GM21723 (cell line): ENCODE measurements around the gene STMN1.

ENCODE experiments used
- ATAC-seq: cut with Tn5 transposase; IDR thresholded peaks from one replicate; pipeline ENCODE4 v1.9.1; 2021; ENCODE audit warnings: mild to moderate bottlenecking, moderate library complexity; ENCODE audit not compliant: unreplicated experiment

STMN1 gene

GRCh38 chr1:25871704-25872494 is 34.3 kb downstream of the STMN1 start:
- ATAC-seq = no peak

- no peak for ATAC-seq
These were observed 35.0 kb downstream of the STMN1 start for GRCh38 chr1:25871086-25871703.

DNA sequence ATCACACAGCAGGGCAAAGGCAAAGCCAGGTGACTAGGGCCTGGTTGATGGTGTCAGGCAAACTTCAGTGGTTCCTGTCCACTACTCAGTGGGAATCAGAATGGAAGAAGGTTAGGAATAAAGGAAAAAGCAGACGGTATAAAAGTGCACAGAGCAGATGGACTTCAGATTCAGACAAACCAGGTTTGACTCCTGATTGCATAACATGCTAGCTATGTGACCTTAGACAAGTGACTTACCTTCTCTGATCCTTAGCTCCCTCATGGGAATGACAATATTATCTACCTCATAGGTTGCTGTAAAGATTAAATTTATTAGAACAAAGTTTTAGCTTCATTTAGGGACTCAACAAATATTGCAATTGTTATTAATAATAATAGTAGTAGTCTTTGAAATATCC is 35.6 kb downstream of the STMN1 start:
- no peak for ATAC-seq

DNA sequence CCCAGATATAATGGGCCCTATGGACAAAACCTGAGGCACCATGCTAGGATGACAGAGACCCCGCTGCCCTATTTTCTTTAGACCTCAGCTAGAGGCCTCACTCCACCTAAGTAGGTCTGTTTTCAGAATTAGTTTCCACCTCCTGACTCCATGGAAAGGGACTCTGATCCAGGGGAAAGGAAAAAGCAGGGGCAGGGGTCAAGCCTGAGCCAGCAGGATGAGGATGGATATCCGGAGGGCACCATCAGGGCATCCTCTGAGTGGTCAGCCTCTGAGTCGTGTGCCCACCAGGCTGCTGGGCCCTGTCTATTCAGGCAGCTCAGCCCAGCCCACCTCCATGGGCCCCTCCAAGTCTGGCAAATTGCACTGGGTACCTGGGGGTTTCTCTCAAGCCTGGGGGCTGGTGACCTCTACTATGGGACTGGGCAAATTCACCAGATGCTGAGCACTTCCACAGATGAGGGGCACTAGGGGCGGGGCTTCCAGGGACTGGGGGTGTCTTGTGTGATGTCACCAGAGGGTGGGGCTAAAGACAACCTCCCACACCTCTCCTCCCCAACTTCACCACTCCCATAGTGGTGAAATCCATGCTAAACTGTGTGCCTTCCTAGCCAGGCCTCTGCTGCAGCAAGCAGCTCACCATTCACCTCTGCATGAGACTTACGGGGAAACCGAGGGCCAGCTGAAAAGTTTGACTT is 36.2 kb downstream of the STMN1 start:
- no peak for ATAC-seq

DNA sequence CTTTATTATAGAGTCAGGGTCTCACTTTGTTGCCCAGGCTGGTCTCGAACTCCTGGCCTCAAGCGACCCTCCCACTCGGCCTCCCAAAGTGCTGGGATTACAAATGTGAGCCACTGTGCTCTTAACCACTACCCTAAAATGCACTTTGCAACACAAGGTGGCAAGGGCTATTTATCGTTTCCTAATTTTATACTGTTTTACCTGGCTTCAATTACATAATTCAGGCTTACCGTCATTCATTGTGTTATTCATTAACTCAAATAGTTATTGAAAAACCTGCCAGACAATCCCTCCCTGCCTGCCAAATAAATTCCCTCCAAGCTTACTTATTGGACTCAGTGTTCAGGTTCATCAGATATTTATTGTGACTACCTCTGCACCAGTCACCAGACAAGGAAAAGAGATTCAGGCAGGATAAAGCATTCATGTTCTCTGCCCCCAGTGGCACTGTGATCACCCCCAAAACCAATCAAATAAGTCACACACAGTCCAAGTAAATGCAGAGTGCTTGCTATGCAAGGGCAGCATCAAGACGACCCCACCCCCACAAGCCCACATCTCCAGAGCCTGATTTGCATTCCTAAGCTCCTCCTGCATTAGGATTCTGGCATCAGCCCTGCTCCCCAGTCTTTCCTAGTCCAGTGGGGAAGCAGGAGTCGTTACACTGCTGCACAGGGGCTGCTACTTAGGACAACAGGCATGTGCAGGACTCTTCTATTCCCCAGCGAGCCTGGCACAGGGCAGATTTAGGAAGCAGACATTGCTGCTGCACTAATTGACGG is 38.8 kb downstream of the STMN1 start:
- ATAC-seq = no peak

- no peak for ATAC-seq
These were observed 39.9 kb downstream of the STMN1 start for GRCh38 chr1:25866288-25866687.

DNA sequence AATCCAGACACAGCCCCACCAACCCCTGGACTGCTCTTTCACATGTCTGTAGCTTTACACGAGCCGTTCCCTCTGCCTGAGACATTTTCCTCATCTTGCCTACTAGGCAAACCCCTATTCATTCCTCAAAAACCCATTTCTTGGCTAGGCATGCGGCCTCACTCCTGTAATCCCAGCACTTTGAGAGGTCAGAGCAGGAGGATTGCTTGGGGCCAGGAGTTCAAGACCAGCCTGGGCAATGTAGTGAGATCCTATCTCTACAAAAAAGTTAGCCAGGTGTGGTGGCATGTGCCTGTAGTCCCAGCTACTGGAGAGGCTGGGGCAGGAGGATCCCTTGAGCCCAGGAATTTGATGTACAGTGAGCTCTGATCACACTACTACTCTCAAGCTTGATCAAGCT is 41.8 kb downstream of the STMN1 start:
- no peak for ATAC-seq

DNA sequence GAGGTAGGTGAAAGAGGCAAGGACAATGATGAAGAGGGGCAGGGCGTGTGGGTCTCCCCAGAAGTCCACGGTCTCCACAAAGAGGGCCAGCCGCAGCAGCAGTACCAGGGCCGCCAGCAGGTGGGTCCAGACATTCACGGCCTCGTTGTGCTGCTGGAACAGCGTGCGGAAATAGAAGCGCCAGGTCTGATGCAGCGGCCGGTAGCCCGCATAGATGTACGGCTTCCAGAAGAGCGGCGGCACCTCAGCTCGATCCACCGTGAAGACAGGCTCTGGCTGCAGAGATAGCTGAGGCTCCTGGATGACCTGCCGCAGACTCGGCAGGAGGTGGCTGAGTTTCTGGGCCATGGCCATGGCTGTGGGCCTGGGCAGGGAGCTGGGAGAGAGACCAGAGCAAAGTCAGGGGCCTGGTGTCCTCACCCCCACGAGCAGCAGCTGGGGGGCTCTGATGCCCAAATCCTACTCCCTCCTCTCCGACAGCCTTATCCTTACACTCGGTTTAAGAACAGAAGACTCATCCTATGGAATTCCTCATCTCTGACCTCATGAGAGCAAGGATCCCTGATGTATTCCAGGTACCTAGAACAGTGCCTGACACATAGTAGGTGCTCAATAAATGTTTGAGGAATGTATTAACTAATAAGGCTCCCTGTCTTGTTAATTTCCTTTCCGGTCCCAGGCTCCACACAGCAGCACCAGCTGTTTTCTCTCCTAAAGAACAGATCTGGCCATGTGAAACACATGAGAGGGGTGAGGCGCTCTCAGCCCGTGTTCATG is 42.5 kb downstream of the STMN1 start:
- no peak for ATAC-seq

DNA sequence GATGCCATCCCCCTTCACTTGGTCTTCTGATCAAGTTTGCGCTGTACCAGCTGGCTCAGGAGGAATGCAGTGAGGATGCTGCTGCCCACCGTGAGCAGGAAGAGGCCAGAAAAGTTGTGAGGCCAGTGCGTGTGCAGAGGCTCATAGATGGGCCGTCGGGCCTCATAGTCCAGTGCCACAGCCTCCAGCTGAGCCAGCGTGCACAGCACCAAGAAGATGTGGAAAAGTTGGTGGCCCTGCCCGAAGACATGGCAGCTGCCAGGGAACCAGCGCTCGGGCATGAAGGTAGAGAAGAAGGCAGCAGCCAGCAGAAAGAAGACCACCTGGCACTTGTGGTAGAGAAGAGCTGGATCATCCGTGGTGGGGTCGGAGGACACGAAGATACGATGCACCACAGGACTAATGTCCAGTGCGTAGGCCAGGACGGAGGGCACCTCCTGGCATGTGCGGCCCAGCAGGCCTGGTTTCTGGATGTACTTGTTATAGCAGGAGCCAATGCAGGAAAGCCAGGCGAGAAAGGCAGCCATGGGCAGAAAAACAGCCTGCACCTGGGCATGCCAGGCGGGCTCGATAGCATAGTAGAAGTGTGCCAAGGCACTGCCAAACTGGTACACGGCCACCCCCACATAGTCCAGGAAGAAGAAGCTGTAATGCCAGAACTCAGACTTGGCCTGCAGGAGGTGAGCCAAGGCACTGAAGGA is 43.3 kb downstream of the STMN1 start:
- ATAC-seq = no peak

- ATAC-seq = no peak
These were observed 44.6 kb downstream of the STMN1 start for GRCh38 chr1:25861316-25862286.

DNA sequence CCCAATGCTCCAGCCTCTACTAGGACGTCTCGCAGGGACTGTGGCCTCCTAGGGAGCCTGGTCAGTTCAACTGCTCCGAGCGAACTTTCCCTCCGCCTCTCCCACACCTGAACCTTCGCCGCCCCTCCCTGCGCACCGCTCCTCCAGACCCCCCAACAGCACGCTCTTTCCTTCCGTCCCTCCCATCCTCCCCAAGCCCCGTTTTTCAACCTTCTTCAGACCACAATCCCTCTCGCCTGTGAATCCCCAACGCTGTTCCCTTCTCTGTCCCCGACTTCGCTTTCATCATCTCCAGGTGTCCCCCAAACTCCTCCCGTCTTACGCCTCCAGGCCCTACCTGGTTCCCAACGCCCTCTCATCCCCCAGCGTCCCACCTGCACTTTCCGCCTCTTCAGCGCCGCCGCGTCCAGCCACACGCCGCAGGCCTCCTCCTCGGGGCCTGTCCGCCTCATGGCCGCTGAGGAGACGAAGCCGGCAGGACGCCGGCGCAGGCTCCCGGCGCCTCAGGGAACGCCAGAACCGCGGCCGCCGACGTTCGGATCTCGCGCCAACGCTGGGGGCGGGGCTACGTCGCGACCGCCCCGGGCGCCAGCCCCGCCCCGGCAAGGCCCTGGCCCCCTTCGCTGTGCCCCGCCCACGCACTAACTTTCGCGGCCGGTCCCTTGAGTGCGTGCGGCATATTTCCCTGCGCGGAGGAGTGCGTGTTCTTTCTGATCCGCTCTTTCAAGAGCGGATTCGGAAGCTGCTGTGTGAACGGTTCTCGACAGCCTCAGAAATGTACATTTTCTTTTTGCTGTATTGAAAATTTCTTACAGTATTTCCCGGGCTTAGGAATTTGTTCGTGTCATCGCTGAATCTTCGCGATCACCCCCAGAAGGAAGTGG is 47.1 kb downstream of the STMN1 start, which contains the start of gene AUNIP:
AUNIP (minus strand) TSS at position 552 of the 884 bp plus-strand sequence; CDS start at position 452, 100 bp downstream.
- ATAC-seq = peak; percentile 90

GRCh38 chr1:25858494-25858893 is 47.7 kb downstream of the STMN1 start:
- ATAC-seq = no peak

- ATAC-seq = no peak
These were observed 49.4 kb downstream of the STMN1 start for GRCh38 chr1:25856856-25857255.

DNA sequence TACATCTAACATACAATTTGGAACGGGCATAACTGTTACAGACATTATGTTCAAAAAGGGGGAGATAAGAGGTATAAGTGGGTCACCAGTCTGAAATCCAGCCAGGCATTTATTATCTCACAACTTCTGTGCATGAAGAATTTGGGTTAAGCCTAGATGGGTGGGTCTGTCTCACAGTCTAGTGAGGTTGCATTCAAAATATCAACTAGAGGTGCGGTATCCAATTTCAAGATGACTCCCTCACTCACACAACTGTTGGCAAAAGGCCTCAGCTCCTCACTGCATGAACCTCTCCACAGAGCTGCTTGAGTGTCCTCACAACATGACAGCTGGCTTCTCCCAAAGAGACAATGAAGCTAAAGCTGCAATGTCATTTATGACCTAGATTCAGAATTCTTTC is 51.7 kb downstream of the STMN1 start:
- ATAC-seq = no peak
